Right lung (tissue), 10 donors: ENCODE measurements around the gene WFDC6. TPM values are rescaled to one million over a fixed set of nuclear protein-coding genes. Genes with fewer than 3 reads are reported as not detected.
"Not testable (repeated sequence)": the region's sequence is repeated elsewhere in the genome, so short reads cannot be mapped to it uniquely, and the experiment has no call there.

Experiments
- DNase-seq, 2 donors: peaks; one replicate each; pipeline ENCODE4 v3.0.0-alpha.2; 2013
- long read RNA-seq, 8 donors: transcript quantifications; one replicate each; lab custom pipeline, GENCODE V29; 2026
- polyA plus RNA-seq, 5 donors: library from polyadenylated mRNA; unstranded; fragments of 120-200 nt; gene quantifications; one replicate each; pipeline versions ENCODE4 v1.2.1 to v1.2.3, GENCODE V29; 2013; ENCODE audit warnings: inconsistent platforms in 1 of 5, low replicate concordance in 1 of 5; ENCODE audit not compliant: insufficient read length in 5 of 5, insufficient read depth in 1 of 5

The WFDC6 gene
- polyA plus RNA-seq: under 1 TPM in 2 of 5 donors, not detected in 3; 0.19 to 0.40 TPM
- long read RNA-seq, donor 1: 0 reads
- long read RNA-seq, donor 2: 0 reads
- long read RNA-seq, donor 3: 0 reads
- long read RNA-seq, donor 4: 0 reads
- long read RNA-seq, donor 5: 0 reads
- long read RNA-seq, donor 6: 0 reads
- long read RNA-seq, donor 7: 0 reads
- long read RNA-seq, donor 8: 0 reads

DNA sequence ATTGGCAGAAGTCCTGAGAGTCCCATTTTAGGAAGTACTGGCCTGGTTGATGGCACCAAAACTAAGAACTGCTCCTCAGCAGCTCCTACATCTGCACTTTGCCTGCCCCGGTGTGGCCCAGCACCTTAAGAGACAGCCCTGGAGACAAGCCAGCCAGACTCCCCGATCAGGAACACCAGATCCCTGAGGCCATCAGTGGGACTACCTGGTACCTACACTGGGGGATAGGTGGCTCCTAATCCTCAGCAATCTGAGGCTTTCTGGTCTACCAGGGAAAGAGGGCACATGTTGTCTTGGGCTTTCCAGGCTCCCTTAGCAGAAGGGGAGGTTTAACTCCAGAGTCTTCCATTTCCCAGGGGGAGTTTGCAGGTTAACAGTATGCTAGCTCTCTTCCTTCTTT, at the start of gene WFDC6:
Gene WFDC6 (minus strand): TSS at position 101 of the 400 bp plus-strand sequence. CDS start 75 bp downstream, at position 26.
- no peak for DNase-seq

GRCh38 chr20:45588800-45589199, 49.5 kb upstream of the WFDC6 start:
- no peak for DNase-seq

GRCh38 chr20:45585986-45586385, 46.7 kb upstream of the WFDC6 start:
- DNase-seq: not testable (repeated sequence)

DNA sequence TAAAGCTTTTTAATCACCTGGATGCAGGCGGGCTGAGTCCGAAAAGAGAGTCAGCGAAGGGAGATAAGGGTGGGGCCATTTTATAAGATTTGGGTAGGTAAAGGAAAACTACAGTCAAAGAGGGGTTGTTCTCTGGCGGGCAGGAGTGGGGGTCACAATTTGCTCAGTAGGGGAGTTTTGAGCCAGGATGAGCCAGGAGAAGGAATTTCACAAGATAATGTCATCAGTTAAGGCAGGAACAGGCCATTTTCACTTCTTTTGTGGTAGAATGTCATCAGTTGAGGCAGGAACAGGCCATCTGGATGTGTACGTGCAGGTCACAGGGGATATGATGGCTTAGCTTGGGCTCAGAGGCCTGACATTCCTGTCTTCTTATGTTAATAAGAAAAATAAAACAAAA, 45.0 kb upstream of the WFDC6 start:
- not testable (repeated sequence) for DNase-seq

- no peak for DNase-seq
These were observed 44.2 kb upstream of the WFDC6 start for GRCh38 chr20:45583502-45583901.

DNA sequence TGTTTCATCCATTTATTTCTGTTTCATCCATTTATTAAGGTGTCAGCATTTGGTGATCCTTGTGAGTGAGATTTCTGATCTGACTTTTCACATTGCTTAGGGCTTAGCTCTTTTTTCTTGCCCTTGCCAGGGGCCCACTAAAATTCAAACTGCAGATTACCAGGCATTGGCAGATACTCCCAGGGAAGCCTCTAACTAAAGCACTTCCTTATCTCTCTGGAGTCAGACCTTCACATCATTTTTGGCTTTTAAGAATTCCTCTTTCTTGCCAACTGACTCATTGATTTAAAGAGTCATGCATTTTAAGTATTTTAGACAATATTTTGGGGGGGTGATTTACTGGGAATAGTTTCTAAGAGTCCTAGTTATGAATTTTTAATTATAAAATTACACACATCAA, 42.4 kb upstream of the WFDC6 start:
- no peak for DNase-seq

GRCh38 chr20:45579184-45579583, 39.9 kb upstream of the WFDC6 start, which contains the start of gene WFDC8:
Gene WFDC8, minus strand, starts transcription at chr20:45579284. Its CDS starts 37 bp downstream, at chr20:45579247.
- DNase-seq: no peak

DNA sequence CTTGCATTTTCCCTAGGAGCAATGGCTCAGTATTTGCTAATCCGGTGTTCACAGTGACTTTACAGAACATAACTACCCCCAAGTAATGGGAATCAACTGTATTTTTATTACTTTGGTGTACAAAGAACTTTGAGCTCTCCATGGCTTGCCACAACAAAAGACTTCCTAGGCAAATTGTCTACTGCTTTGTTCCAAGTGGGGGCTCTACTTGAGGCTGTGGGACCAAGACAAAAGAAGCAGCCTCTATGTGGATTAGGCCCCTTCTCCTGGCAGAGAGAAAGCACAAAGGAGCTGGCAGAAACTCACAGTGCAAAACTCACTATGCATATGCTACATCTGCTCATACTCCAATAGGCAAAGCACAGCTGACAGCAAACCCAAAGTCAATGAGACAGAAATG, 38.9 kb upstream of the WFDC6 start:
- DNase-seq: no peak

GRCh38 chr20:45576995-45577394, 37.7 kb upstream of the WFDC6 start:
- DNase-seq: peak; percentile 6 to 30

DNA sequence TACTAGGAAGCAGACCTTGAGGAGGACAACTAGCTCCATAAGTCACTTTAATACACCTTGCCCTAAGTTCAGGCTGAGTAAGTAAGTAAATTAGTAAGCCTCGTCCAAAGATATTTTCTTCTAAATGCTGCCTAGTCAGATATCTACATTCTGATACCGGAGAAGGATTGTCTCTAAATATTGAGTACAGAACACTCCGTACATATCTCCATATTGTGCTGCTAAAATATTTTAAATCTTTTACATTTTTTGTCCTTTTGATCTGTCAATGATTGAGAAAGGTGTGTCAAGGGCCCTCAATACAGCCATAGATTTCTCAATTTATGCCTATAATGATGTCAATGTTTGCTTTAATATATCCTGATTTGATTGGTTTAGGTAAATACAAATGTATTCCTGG, 36.6 kb upstream of the WFDC6 start:
- no peak for DNase-seq

DNA sequence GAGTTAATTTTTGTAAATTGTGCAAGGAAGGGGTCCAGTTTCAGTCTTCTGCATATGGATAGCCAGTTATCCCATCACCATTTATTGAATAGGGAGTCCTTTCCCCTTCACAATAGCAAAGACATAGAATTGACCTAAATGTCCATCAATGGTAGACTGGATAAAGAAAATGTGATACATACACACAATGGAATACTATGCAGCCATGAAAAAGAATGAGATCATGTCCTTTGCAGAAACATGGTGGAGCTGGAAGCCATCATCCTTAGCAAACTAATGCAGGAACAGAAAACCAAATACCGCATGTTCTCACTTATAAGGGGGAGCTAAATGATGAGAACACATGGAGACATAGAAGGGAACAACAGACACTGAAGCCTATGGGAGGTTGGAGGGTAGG, 30.4 kb upstream of the WFDC6 start:
- not testable (repeated sequence) for DNase-seq

GRCh38 chr20:45564760-45565276, 25.5 kb upstream of the WFDC6 start:
- DNase-seq: no peak

- no peak for DNase-seq
These were observed 15.9 kb upstream of the WFDC6 start for GRCh38 chr20:45555198-45555597.

DNA sequence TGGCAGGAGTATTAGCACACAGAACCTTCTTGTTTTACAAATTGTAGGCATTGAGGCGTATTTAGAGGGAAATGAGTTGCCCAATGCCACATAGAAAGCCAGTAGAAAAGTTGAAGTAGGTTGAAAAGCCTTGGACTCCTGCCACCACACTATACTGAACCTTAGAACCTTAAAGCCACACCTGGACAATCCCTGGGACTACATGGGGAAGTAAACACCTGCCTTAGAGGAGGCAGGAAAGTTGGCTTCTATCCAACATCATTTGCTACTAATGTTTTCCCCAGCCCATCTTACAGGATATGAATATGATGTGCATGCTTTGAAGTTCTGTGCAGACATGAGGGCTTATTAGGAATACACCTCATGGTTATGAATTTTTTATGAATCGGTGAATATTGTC, 13.2 kb upstream of the WFDC6 start:
- DNase-seq: no peak

DNA sequence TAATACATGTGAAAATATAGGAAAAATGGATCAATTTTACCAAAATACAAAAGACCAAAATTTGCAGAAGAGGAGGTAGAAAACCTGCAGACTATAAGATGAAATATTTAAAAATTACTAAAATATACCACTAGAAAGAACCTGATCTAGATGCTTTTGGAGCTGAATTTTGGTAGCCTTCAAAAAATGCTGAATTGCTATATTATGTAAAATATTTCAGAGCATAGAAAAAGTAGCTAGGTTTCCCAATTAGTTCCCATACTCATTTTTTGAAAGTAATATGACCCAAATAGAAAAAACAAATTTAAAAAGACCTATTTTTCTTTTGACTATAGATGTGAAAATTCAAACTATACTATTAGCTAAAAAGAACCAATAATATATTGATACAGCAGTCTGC, 11.5 kb upstream of the WFDC6 start:
- DNase-seq: no peak

DNA sequence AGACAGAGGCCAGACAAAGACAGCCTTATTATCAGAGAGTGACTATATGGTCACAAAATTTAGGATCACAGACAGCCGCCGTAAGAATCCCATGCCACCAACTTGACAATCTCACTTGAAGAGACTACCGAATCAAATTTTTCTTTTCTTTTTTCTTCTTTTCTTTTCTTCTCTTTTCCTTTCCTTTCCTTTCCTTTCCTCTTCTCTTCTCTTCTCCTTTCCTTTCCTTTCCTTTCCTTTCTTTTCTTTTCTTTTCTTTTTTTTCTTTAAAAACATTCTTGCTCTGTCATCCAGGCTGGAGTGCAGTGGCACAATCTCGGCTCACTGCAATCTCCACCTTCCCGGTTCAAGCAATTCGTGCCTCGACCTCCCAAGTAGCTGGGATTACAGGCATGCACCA, 9.1 kb upstream of the WFDC6 start:
- DNase-seq: no peak

DNA sequence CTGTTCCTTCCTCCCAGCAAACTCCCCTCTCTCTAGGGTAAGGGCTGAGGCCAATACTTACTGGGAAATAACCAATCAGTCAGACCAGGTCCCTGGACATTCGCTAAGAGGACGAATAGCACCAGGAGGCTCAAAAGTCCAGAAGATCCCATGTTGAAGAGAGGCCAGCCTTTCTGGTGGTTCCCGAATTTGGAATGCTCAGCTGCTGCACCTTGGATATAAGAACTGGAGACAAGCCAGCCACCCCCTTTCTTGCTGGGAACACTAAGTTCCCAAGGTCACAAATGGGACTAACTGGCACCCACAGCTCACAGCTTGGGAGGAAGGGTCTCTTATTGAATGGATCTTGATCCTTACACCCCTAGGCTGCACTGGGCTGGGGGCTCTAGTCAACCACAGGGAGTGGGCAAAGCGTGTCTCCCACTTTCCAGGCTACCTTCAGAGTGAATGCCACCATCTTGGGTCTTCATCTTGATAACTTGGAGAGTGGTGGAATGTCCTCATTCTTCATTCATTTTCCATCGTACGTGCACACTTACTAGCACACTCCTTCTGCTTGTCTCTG, 8.0 kb upstream of the WFDC6 start, which contains the start of gene EPPIN:
Gene EPPIN (minus strand): TSS at position 196 of the 565 bp plus-strand sequence. CDS start 44 bp downstream, at position 152.
- no peak for DNase-seq

DNA sequence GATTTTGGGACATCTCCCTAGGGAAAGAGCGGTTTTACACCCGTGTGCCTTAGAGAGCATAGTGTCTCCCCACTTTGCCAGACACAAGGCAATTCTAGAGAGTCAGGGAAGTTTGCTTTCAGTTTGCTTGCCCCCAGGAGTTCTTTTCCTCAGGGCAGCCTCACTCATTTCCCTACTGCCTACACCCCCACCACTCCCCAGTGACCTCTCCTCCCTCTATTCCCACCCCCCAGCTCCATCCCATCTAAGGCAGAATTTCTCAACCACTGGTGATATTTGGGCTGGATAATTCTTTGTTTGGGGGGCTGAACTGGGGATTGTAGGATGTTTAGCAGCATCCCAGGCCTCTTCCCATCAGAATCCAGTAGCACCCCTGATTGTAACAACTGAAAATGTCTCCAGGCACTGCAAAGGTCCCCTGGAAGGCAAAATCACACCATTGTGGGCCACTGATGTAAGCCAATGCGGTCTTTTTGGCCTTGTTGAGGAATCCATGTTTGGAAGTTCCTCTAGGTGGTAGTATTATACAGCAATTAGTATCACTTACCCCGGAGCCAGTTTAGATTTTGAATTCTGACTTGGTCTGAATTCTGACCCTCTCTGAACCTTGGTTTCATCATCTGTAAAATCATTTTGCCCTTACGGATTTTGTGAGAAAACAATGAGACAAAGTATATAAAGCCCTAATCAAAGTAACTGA, 6.6 kb upstream of the WFDC6 start:
- DNase-seq: peak in 1 of 2 donors; percentile 8

GRCh38 chr20:45545351-45545750, 6.1 kb upstream of the WFDC6 start:
- DNase-seq: no peak

GRCh38 chr20:45538209-45538799, 978 bp downstream of the WFDC6 start:
- DNase-seq: no peak

GRCh38 chr20:45527294-45527693, 12.0 kb downstream of the WFDC6 start:
- DNase-seq: no peak

DNA sequence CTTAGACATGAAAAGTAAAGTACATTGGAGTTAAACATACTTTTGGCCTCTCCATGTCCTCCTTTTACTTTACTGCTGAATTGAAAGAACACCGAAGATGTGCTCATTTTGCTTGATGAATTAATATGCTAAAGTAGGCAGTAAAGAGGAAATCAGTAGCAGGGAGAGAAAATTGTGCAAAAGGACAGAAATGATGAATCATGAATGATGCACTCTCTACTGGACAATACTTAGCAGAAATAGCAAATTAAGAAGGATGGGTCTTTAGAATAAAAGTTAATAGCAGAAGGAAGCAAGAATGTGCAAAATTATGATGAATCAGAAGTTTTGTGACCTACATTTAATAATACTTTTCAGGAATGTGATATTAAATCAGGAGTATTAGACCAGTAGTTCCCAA, 15.5 kb downstream of the WFDC6 start:
- no peak for DNase-seq
